H1 (cell line): ENCODE measurements around the gene CDC123. TPM values are rescaled to one million over a fixed set of nuclear protein-coding genes. Genes with fewer than 3 reads are reported as not detected.

ENCODE experiments used
- CTCF ChIA-PET: fragments of 300-600 bp; sonication (Branson Sonifier 250); formaldehyde crosslinking; loops from one replicate; lab custom pipeline; 2021; ENCODE audit not compliant: partially characterized antibody; lab: Charles Lee
- POLR2A ChIA-PET: fragments of 300-600 bp; sonication (Branson Sonifier 250); formaldehyde crosslinking; loops from one replicate; lab custom pipeline; 2021; ENCODE audit warnings: inconsistent platforms; ENCODE audit not compliant: partially characterized antibody; lab: Charles Lee
- DNase-seq, 2 experiments: peaks; one replicate each; pipeline versions ENCODE4 v3.0.0 to v3.0.0-alpha.2; 2010 to 2022; ENCODE audit warnings: low spot score in 2 of 2, low read depth in 1 of 2, mixed read lengths in 1 of 2
- FAIRE-seq: peaks from 2 replicates; lab custom pipeline; 2011; peaks lifted over from hg19 to GRCh38; lab: Jason Lieb, UNC
- H2AFZ ChIP-seq: 2 replicates; pipeline ENCODE4 v1.8.1; 2012; ENCODE audit warnings: low read length, inconsistent platforms
- H2AK5ac ChIP-seq: 2 replicates; pipeline ENCODE4 v1.6.1; 2013; ENCODE audit warnings: low read depth, low read length
- H2BK120ac ChIP-seq: replicated peaks from 2 replicates; pipeline ENCODE3; 2013; ENCODE audit warnings: low read depth, low read length, inconsistent platforms
- H2BK12ac ChIP-seq: 2 replicates; pipeline ENCODE4 v1.6.1; 2013; ENCODE audit warnings: low read depth, low read length
- H2BK15ac ChIP-seq: 2 replicates; pipeline ENCODE4 v1.6.1; 2013; ENCODE audit warnings: low read length
- H2BK20ac ChIP-seq: 2 replicates; pipeline ENCODE4 v1.6.1; 2013; ENCODE audit warnings: low read length
- H2BK5ac ChIP-seq: 2 replicates; pipeline ENCODE4 v1.6.1; 2013; ENCODE audit warnings: low read depth, low read length
- H3K14ac ChIP-seq: 2 replicates; pipeline ENCODE4 v1.6.1; 2013; ENCODE audit warnings: inconsistent platforms; ENCODE audit not compliant: insufficient read length
- H3K18ac ChIP-seq: 2 replicates; pipeline ENCODE4 v1.6.1; 2013; ENCODE audit warnings: low read length; ENCODE audit errors: extremely low read depth
- H3K23ac ChIP-seq: 2 replicates; pipeline ENCODE4 v1.6.1; 2013; ENCODE audit warnings: inconsistent platforms; ENCODE audit not compliant: insufficient read length
- H3K23me2 ChIP-seq: 2 replicates; pipeline ENCODE4 v1.6.1; 2013; ENCODE audit warnings: low read depth, low read length
- H3K27ac ChIP-seq: 2 replicates; pipeline ENCODE4 v1.6.1; 2011; ENCODE audit warnings: low read depth, low read length, inconsistent platforms
- H3K27me3 ChIP-seq, 4 experiments: replicated peaks in 1 of 4; 1 replicate in 1 of 4; 2 replicates in 3 of 4; pipeline versions ENCODE4 v1.6.1 to v1.8.1; 2011 to 2013; ENCODE audit warnings: low read length in 3 of 4, mild to moderate bottlenecking in 3 of 4, inconsistent platforms in 2 of 4, mixed read lengths in 2 of 4, moderate library complexity in 1 of 4; ENCODE audit not compliant: control insufficient read depth in 3 of 4, insufficient read depth in 3 of 4; ENCODE audit errors: extremely low read depth in 1 of 4
- H3K36me3 ChIP-seq, 4 experiments: 2 replicates each; pipeline versions ENCODE4 v1.6.1 to v1.8.1; 2011 to 2013; ENCODE audit warnings: mild to moderate bottlenecking in 4 of 4, low read length in 3 of 4, moderate library complexity in 2 of 4, control low read depth in 1 of 4, inconsistent platforms in 1 of 4; ENCODE audit not compliant: insufficient read depth in 4 of 4, control insufficient read depth in 2 of 4
- H3K4ac ChIP-seq: replicated peaks from 2 replicates; pipeline ENCODE3; 2013; ENCODE audit warnings: low read length, low read depth, mixed read lengths, inconsistent platforms; ENCODE audit not compliant: insufficient read length
- H3K4me1 ChIP-seq, 4 experiments: replicated peaks in 1 of 4; 1 replicate in 1 of 4; 2 replicates in 3 of 4; pipeline versions ENCODE4 v1.6.1 to v1.8.1; 2011 to 2013; ENCODE audit warnings: low read length in 3 of 4, inconsistent platforms in 2 of 4, mixed read lengths in 1 of 4; ENCODE audit not compliant: insufficient read depth in 4 of 4, control insufficient read depth in 3 of 4
- H3K4me2 ChIP-seq, 2 experiments: 2 replicates each; pipeline versions ENCODE4 v1.6.1 to v1.8.1; 2011 to 2013; ENCODE audit warnings: low read depth in 2 of 2, low read length in 2 of 2, control low read depth in 1 of 2, inconsistent platforms in 1 of 2, mild to moderate bottlenecking in 1 of 2; ENCODE audit not compliant: insufficient read depth in 1 of 2
- H3K4me3 ChIP-seq, 4 experiments: fragments of 200-600, 300-600 bp in 1 of 4; sonication (generic), shearing (Covaris generic), sonication (Bioruptor Twin) in 1 of 4; 2 replicates each; pipeline versions ENCODE4 v1.5.1 to v1.8.1; 2011 to 2016; ENCODE audit warnings: low read length in 4 of 4, low read depth in 3 of 4, control low read depth in 2 of 4, inconsistent platforms in 2 of 4, mild to moderate bottlenecking in 2 of 4, mixed read lengths in 1 of 4, moderate library complexity in 1 of 4; ENCODE audit not compliant: insufficient read depth in 2 of 4; ENCODE audit errors: extremely low read depth in 1 of 4
- H3K56ac ChIP-seq: replicated peaks from 2 replicates; pipeline ENCODE3; 2013; ENCODE audit warnings: low read depth, mild to moderate bottlenecking, mixed read lengths, low read length, inconsistent platforms; ENCODE audit not compliant: insufficient read length
- H3K79me1 ChIP-seq: 2 replicates; pipeline ENCODE4 v1.6.1; 2013; ENCODE audit warnings: low read depth, low read length, control low read depth
- H3K79me2 ChIP-seq, 2 experiments: 2 replicates each; pipeline versions ENCODE4 v1.6.1 to v1.8.1; 2012 to 2013; ENCODE audit warnings: low read length in 2 of 2, mild to moderate bottlenecking in 2 of 2, inconsistent platforms in 1 of 2; ENCODE audit not compliant: insufficient read depth in 2 of 2, control insufficient read depth in 1 of 2
- H3K9ac ChIP-seq, 4 experiments: replicated peaks in 1 of 4; 1 replicate in 1 of 4; 2 replicates in 3 of 4; pipeline versions ENCODE4 v1.6.1 to v1.8.1; 2011 to 2013; ENCODE audit warnings: low read depth in 3 of 4, low read length in 3 of 4, control low read depth in 2 of 4, mild to moderate bottlenecking in 2 of 4, moderate library complexity in 2 of 4, inconsistent platforms in 1 of 4; ENCODE audit errors: extremely low read depth in 1 of 4
- H3K9me3 ChIP-seq, 2 experiments: 2 replicates each; pipeline versions ENCODE4 v1.6.1 to v1.8.1; 2012 to 2013; ENCODE audit warnings: mild to moderate bottlenecking in 2 of 2, moderate library complexity in 2 of 2, control low read depth in 1 of 2, inconsistent platforms in 1 of 2, low read depth in 1 of 2, low read length in 1 of 2, mixed read lengths in 1 of 2; ENCODE audit not compliant: insufficient read depth in 2 of 2
- H4K20me1 ChIP-seq, 2 experiments: replicated peaks in 1 of 2; 2 replicates each; pipeline versions ENCODE3 to v1.8.1; 2011 to 2013; ENCODE audit warnings: inconsistent platforms in 2 of 2, low read length in 2 of 2, mild to moderate bottlenecking in 1 of 2; ENCODE audit not compliant: insufficient read depth in 2 of 2, control insufficient read depth in 1 of 2
- H4K5ac ChIP-seq: 2 replicates; pipeline ENCODE4 v1.6.1; 2013; ENCODE audit warnings: low read length, low read depth, mixed read lengths, inconsistent platforms; ENCODE audit not compliant: insufficient read length
- H4K8ac ChIP-seq: 2 replicates; pipeline ENCODE4 v1.8.0; 2013; ENCODE audit warnings: mild to moderate bottlenecking, moderate library complexity, low read length, inconsistent platforms; ENCODE audit not compliant: insufficient read depth; ENCODE audit errors: extremely low read depth
- H4K91ac ChIP-seq: replicated peaks from 2 replicates; pipeline ENCODE3; 2013; ENCODE audit warnings: low read length, mixed read lengths, inconsistent platforms; ENCODE audit not compliant: insufficient read length
- HDAC6 ChIP-seq: IDR thresholded peaks from one replicate; pipeline ENCODE4 v1.7.1; 2012; ENCODE audit warnings: low read depth, mild to moderate bottlenecking, inconsistent platforms, low read length, moderate library complexity
- SIN3A ChIP-seq, 2 experiments: IDR thresholded peaks in 1 of 2; conservative IDR thresholded peaks in 1 of 2; 2 replicates each; pipeline ENCODE4 v1.6.1; 2011 to 2012; ENCODE audit warnings: low read length in 2 of 2, improper control_type of control experiment in 1 of 2, low read depth in 1 of 2, mild to moderate bottlenecking in 1 of 2
- WGBS, 2 experiments: shearing (Covaris generic) in 1 of 2; methylation state at CpG; one replicate each; pipeline versions ENCODE4 v1.1.6 to v1.1.7; 2013 to 2015; ENCODE audit warnings: low lambda C conversion rate in 2 of 2, mixed read lengths in 2 of 2, inconsistent platforms in 1 of 2, low coverage in 1 of 2, missing lambda C conversion rate in 1 of 2; ENCODE audit not compliant: insufficient replicate concordance in 2 of 2, insufficient coverage in 1 of 2, insufficient read length in 1 of 2; ENCODE audit errors: extremely low coverage in 1 of 2, missing lambda C conversion rate in 1 of 2; 5-methylcytosine and 5-hydroxymethylcytosine counted together
- polyA plus RNA-seq, 7 experiments: library from polyadenylated mRNA; depleted of rRNA in 3 of 7; stranded (reverse) in 5 of 7; unstranded in 2 of 7; fragments of >200 nt in 5 of 7; fragments of 200-250 nt in 2 of 7; gene quantifications; 1 replicate in 5 of 7; 2 replicates in 1 of 7; 4 replicates in 1 of 7; pipeline versions ENCODE4 v1.2.1 to v1.2.3, GENCODE V29; 2011 to 2013; ENCODE audit warnings: missing spikeins in 2 of 7, mixed read lengths in 2 of 7
- total RNA-seq: library from RNA; stranded (reverse); fragmentation: NEBNext Ultra II Directional; extraction: Animal tissue kit (Norgen Biotek cat#: 25700); gene quantifications from 2 replicates; pipeline ENCODE4 v1.2.1, GENCODE V29; 2021

Gene CDC123
- total and polyA plus RNA-seq, 2 of the 8 experiments (the other 6 are each of a cell fraction or from before 2014, with no cell fraction given) = 115 to 202 TPM

DNA sequence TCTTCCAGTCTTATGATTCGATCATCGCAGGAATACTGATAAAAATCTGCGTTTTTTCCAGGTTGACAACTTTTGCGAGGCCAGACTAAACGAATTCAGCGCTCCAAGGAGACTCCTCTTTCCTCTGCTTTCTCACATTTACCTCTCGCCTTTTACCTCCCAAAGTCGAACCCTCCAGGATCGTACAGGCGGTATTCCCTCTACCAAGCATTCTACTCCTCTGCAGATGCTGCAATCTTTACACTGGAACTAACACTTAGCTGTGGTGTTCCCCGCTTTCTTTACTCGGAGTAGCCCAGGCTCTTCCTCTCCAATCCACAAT is 746 bp upstream of the CDC123 start:
- Histone ChIP-seq H3K23ac (no peak overlapping the region), H4K5ac (no peak overlapping the region), H2AK5ac (no peak overlapping the region), H2BK15ac (no peak overlapping the region), H4K8ac (no peak overlapping the region), H3K56ac (no peak overlapping the region), H3K14ac (no peak overlapping the region), H3K4me3 (peak overlapping the region; percentile 77 to 96 (median 86)), H2BK5ac (peak overlapping the region; percentile 85; the same call in 1 of the 2 replicates), H3K4me2 (peak overlapping the region; percentile 57 to 81), H3K23me2 (no peaks in the 10 kb centered on the region; the same call in 1 of the 2 replicates), H4K20me1 (peaks cover 0 to 6% of the 10 kb centered on the region in 2 experiments), H2BK12ac (no peak overlapping the region), H3K79me2 (peaks cover 14 to 91% of the 10 kb centered on the region in 2 experiments), H2AFZ (peak overlapping the region; percentile 100; the same call in 1 of the 2 replicates), H3K18ac (peak overlapping the region; percentile 25; the same call in 1 of the 2 replicates), H3K4me1 (peaks cover 0 to 1% (median 0%) of the 10 kb centered on the region in 4 experiments; a peak in 2 of 7 replicates), H3K27ac (peak overlapping the region; percentile 90), H2BK20ac (no peak overlapping the region), H3K79me1 (no peaks in the 10 kb centered on the region), H3K9me3 (no peaks in the 10 kb centered on the region), H2BK120ac (no peak overlapping the region), H3K9ac (peak overlapping the region; percentile 83 to 97 (median 88)), H4K91ac (no peak overlapping the region), H3K36me3 (peaks cover 2 to 16% (median 5%) of the 10 kb centered on the region in 4 experiments; a peak in 4 of 8 replicates)
- no peak for FAIRE-seq
- no peak for DNase-seq
- ChIA-PET CTCF (interaction anchor here (0.6 to 1.6 kb wide), 4 partner anchors 15 to 725 kb away, joined by 3 to 5 read pairs (median 3); no protein-coding TSS in a partner anchor), POLR2A (interaction anchor here (0.9 to 2.3 kb wide), 12 partner anchors 10 to 153 kb away, joined by 3 to 28 read pairs (median 4); partner anchors contain the start of gene UPF2)
- WGBS, 2 experiments = 2% methylated on average over 12 of the region's 12 CpGs; no CpG with 5 or more reads in 1 of the 2 experiments
- TF ChIP-seq HDAC6 (no peak), SIN3A (conservative IDR thresholded peaks at IDR 0.05 in 1 of 2, IDR thresholded peaks at IDR 0.05 in 1 of 2; ENCODE audit: low read depth in 1 of 2, low read length in 2 of 2) (0 out of 4 replicates have a peak, but pooled peaks of 1 of the 2 experiments have one; percentile 22)
- TF ChIP-seq, all 59 proteins: peak for 1
- H3K27me3 ChIP-seq = no peaks in the 10 kb centered on the region
- H3K4ac ChIP-seq = no peak overlapping the region
